Ishikawa (cell line): ENCODE results near the gene FAM180A.
A peak's percentile ranks its signal among the peaks of the same experiment; 100 is the strongest.

ENCODE experiments used
- CEBPB ChIP-seq: IDR thresholded peaks from 2 replicates; pipeline ENCODE4 v1.6.1; 2012
- CREB1 ChIP-seq: IDR thresholded peaks from 2 replicates; pipeline ENCODE4 v1.6.1; 2012; ENCODE audit warnings: low read depth
- EGR1 ChIP-seq: IDR thresholded peaks from 2 replicates; pipeline ENCODE4 v1.6.1; 2012
- EP300 ChIP-seq: IDR thresholded peaks from 2 replicates; pipeline ENCODE4 v1.6.1; 2012; ENCODE audit warnings: borderline replicate concordance
- FOXM1 ChIP-seq: IDR thresholded peaks from 2 replicates; pipeline ENCODE4 v1.6.1; 2012; ENCODE audit warnings: low read depth, borderline replicate concordance
- NFIC ChIP-seq: IDR thresholded peaks from 2 replicates; pipeline ENCODE4 v1.6.1; 2012
- RAD21 ChIP-seq: IDR thresholded peaks from 2 replicates; pipeline ENCODE4 v1.6.1; 2012; ENCODE audit warnings: low read depth
- REST ChIP-seq: IDR thresholded peaks from 2 replicates; pipeline ENCODE4 v1.6.1; 2012; ENCODE audit warnings: low read depth, mild to moderate bottlenecking
- TAF1 ChIP-seq: IDR thresholded peaks from 2 replicates; pipeline ENCODE4 v1.6.1; 2012; ENCODE audit warnings: low read depth, mild to moderate bottlenecking
- TCF12 ChIP-seq: IDR thresholded peaks from 2 replicates; pipeline ENCODE4 v1.6.1; 2012; ENCODE audit warnings: low read depth
- TEAD4 ChIP-seq: IDR thresholded peaks from 2 replicates; pipeline ENCODE4 v1.6.1; 2012
- YY1 ChIP-seq: IDR thresholded peaks from 2 replicates; pipeline ENCODE4 v1.6.1; 2012; ENCODE audit warnings: low read depth
- ZBTB7A ChIP-seq: IDR thresholded peaks from 2 replicates; pipeline ENCODE4 v1.6.1; 2012; ENCODE audit warnings: low read depth
- TF ChIP-seq, protein P1 (sequence below): IDR thresholded peaks from 2 replicates; pipeline ENCODE4 v1.6.1; 2012
- TF ChIP-seq, protein P2 (sequence below): IDR thresholded peaks from 2 replicates; pipeline ENCODE4 v1.6.1; 2012

Gene FAM180A

DNA sequence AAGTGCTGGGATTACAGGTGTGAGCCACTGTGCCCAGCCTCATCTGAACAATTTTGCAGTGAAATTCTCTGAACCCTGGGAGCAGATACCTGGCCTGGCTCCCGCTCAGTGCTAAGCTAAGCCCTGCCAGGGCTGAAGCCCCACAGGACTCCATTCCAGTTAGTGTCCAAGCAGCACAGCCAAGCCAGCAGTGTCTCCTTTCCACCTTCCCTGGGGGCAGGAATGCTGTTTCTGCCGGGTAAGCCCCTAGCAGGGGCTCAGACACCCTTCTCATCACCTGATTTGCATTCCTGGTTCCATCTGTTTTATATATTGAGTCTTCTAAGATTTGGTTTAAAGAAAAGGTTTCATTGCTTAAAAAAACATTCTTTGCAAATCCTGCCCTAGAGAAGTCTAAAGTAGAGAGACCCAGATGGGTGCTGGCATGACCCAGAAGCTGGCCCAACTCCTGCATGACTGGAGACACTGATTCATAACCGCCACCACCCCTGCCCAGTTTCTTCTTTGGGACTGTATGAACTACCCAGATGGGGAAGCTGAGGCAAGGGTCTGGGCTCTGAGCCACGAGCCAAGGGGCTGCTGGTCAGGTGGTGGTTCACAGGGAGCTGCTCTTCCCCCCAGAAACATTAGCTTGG lies 34.7 kb downstream of the FAM180A start:
- TF ChIP-seq EGR1 = no peak
- TF ChIP-seq, protein P1, sequence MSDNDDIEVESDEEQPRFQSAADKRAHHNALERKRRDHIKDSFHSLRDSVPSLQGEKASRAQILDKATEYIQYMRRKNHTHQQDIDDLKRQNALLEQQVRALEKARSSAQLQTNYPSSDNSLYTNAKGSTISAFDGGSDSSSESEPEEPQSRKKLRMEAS = no peak
- TF ChIP-seq, protein P2, sequence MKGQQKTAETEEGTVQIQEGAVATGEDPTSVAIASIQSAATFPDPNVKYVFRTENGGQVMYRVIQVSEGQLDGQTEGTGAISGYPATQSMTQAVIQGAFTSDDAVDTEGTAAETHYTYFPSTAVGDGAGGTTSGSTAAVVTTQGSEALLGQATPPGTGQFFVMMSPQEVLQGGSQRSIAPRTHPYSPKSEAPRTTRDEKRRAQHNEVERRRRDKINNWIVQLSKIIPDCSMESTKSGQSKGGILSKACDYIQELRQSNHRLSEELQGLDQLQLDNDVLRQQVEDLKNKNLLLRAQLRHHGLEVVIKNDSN = no peak
- TF ChIP-seq CREB1 = no peak
- no peak for TF ChIP-seq EP300
- no peak for TF ChIP-seq TAF1
- TF ChIP-seq CEBPB = no peak

DNA sequence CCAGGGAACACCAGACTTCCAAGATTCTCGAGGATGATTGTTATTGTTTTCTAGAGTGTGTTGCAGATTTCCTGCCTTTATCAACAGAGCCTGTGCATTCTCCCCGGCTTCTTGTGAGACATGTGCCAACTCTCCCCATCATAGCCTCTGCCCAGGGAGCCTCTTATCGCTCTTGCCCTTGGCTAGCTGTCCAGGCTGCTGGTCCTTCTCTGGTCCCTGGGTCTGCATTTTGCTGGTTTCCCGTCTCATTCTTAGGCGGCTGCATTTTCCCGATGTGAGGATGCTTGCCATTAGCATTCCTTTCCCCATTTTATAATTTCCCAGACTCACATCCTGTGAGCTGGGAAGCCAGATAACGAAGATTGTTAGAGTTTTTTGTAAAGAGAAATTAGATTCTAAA lies 35.8 kb downstream of the FAM180A start:
- TF ChIP-seq CREB1 (no peak), EGR1 (no peak), YY1 (no peak), TCF12 (no peak), FOXM1 (no peak), ZBTB7A (no peak), TAF1 (no peak), REST (no peak), CEBPB (no peak), NFIC (no peak), EP300 (no peak), RAD21 (no peak)

GRCh38 chr7:135712182-135712782 lies 36.3 kb downstream of the FAM180A start:
- TF ChIP-seq CEBPB = no peak
- no peak for TF ChIP-seq ZBTB7A

GRCh38 chr7:135711139-135711469 lies 37.5 kb downstream of the FAM180A start:
- no peak for TF ChIP-seq YY1
- no peak for TF ChIP-seq FOXM1
- TF ChIP-seq CEBPB = no peak
- no peak for TF ChIP-seq EP300
- TF ChIP-seq TCF12 = no peak
- no peak for TF ChIP-seq ZBTB7A
- no peak for TF ChIP-seq TAF1
- no peak for TF ChIP-seq REST
- TF ChIP-seq, protein P1 = no peak
- TF ChIP-seq CREB1 = no peak
- TF ChIP-seq NFIC = no peak
- no peak for TF ChIP-seq EGR1
- no peak for TF ChIP-seq RAD21
- TF ChIP-seq, protein P2 = no peak
- TF ChIP-seq TEAD4 = no peak

- TF ChIP-seq RAD21 (0 out of 2 replicates have a peak, but pooled peaks have one; percentile 5), FOXM1 (no peak)
Measured at GRCh38 chr7:135710417-135711138, 38.0 kb downstream of the FAM180A start.

DNA sequence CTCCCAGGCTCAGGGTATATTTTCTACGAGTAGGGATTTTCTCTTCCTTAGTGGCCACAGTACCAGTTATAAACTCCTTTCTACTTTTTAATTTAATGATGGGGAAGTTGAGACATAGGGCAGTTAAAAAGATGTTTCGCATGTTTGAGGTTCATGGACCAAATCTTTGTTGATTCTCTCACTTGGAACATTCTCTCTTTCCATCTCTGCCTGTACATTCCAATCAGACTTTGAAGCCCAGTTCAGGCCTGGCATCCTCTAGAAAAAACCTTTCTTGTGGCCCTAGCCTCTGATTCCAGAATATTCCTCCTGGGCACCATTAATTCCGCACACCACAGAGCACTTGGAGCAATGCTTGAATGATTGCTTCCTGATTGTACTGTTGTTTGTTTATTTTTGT lies 39.1 kb downstream of the FAM180A start:
- no peak for TF ChIP-seq FOXM1
- no peak for TF ChIP-seq TEAD4
- TF ChIP-seq, protein P1 = no peak
- TF ChIP-seq CEBPB = no peak
- TF ChIP-seq ZBTB7A = no peak
